Heart left ventricle (tissue), 13 donors: ENCODE data around the gene MAP1LC3A.

Source experiments
- CTCF ChIP-seq, 12 donors: fragments of 200-600 bp; sonication (generic) in 4 of 12; IDR thresholded peaks; one replicate each; pipeline versions ENCODE4 v1.5.0 to v1.8.0; 2018 to 2022; ENCODE audit warnings: antibody characterized with exemption in 12 of 12, mild to moderate bottlenecking in 5 of 12
- POLR2A ChIP-seq, 2 donors: fragments of 450-650 bp; IDR thresholded peaks; one replicate each; pipeline ENCODE4 v1.6.1; 2017; ENCODE audit warnings: antibody characterized with exemption in 2 of 2, mild to moderate bottlenecking in 2 of 2, moderate library complexity in 2 of 2
- donor health status: ischemic (EF 13 %, LVEDD 7.1; RV severe dilation, severe dysfunction).
- donor health status: DM: no; HTN: yes; CAD: no.
- donor health status: DM: no; HTN: no; CAD: no.
- donor health status: ischemic (EF 25% LVEDD 6.9; RV normal size, moderate dysfunction).
- donor health status: ischemic (EF 25% LVEDD 5.7; RV mildly dilated, moderate dysfunction).
- donor health status: ischemic (EF 35%, LVEDD 5.7; RV mildly dilated, moderate dysfunction).
- donor health status: nonischemic (EF 11% LVEDD 7.7; RV severe dilation, severe dysfunction).
- donor health status: DM: yes; HTN: yes; CAD: no.
- donor health status: PGD.
- donor health status: ischemic (EF 29% LVEDD 5.4; RV normal size, mild dysfunction).
- donor health status: nonischemic (EF 23%, LVEDD 6.1; RV moderate dilation, normal function).

DNA sequence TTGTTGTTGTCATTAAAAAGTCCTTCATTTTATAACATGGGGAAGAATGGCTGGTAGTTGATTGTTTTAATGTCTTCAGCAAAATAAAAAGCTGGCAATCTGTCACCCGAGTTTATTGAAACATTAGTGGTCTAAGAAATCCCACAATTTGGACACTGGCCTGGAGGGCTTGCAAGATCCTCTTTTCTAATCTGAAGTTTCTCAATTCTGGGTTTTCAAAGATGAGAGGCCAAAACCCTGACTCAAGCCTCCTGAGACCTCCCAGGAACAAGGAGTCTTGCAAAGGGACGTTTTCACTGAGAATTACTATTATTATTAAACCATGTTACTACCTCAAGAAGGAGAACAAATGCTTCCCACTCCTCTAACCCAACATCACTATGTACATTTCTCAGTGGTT is 19.5 kb downstream of the MAP1LC3A start:
- TF ChIP-seq POLR2A (IDR thresholded peaks at IDR 0.05) (no peak), CTCF (IDR thresholded peaks at IDR 0.05) (no peak)
